Stomach (tissue), 9 donors: ENCODE data around the gene FNBP1. TPM values are rescaled to one million over a fixed set of nuclear protein-coding genes. Genes with fewer than 3 reads are reported as not detected.

Source experiments
- DNase-seq, 2 donors: peaks; one replicate each; pipeline versions ENCODE4 v3.0.0 to v3.0.0-alpha.2; 2013 to 2019
- H3K27ac ChIP-seq, 5 donors: fragments of 200-600 bp in 4 of 5; sonication (generic) in 4 of 5; one replicate each; pipeline ENCODE4 v1.5.1; 2013 to 2019; ENCODE audit warnings: mild to moderate bottlenecking in 1 of 5, moderate library complexity in 1 of 5
- H3K27me3 ChIP-seq, 3 donors: fragments of 200-600 bp; sonication (generic); one replicate each; pipeline ENCODE4 v1.5.1; 2017 to 2019; ENCODE audit warnings: mixed run types in 1 of 3
- H3K36me3 ChIP-seq, 4 donors: fragments of 200-600 bp; sonication (generic); 1 replicate in 3 of 4; 2 replicates in 1 of 4; pipeline ENCODE4 v1.5.1; 2016 to 2019
- H3K4me1 ChIP-seq, 4 donors: fragments of 200-600 bp; sonication (generic); one replicate each; pipeline ENCODE4 v1.5.1; 2016 to 2019
- H3K4me3 ChIP-seq, 4 donors: fragments of 200-600 bp; sonication (generic) in 3 of 4; one replicate each; pipeline ENCODE4 v1.5.1; 2016 to 2019; ENCODE audit warnings: mild to moderate bottlenecking in 1 of 4
- H3K9me3 ChIP-seq, 4 donors: fragments of 200-600 bp; sonication (generic); one replicate each; pipeline ENCODE4 v1.5.1; 2016 to 2019
- EP300 ChIP-seq: sonication (generic); formaldehyde crosslinking; IDR thresholded peaks from one replicate; pipeline ENCODE4 v1.6.1; 2017; ENCODE audit warnings: antibody characterized with exemption
- POLR2A ChIP-seq, 4 donors: fragments of 450-650 bp; IDR thresholded peaks; one replicate each; pipeline ENCODE4 v1.6.1; 2016; ENCODE audit warnings: antibody characterized with exemption in 4 of 4, control low read depth in 2 of 4, mild to moderate bottlenecking in 1 of 4, moderate library complexity in 1 of 4
- POLR2AphosphoS5 ChIP-seq, 3 donors: sonication (generic); formaldehyde crosslinking; IDR thresholded peaks; one replicate each; pipeline ENCODE4 v1.6.1; 2016; ENCODE audit warnings: antibody characterized with exemption in 3 of 3
- WGBS, 5 donors: extraction: QIAGEN DNeasy Blood & Tissue Kit in 3 of 5; methylation state at CpG; one replicate each; pipeline versions ENCODE4 v1.1.5 to v1.1.7; 2013 to 2018; 5-methylcytosine and 5-hydroxymethylcytosine counted together
- intact Hi-C: fragments of 100-400 bp; cut with DNase I; formaldehyde crosslinking; loops from one replicate; pipeline ENCODE4 v1.15.1; 2023; ENCODE audit warnings: low total_unique reads
- polyA plus RNA-seq, 3 donors: library from polyadenylated mRNA; stranded (reverse); fragments of 200-250 nt; gene quantifications; one replicate each; pipeline ENCODE4 v1.2.3, GENCODE V29; 2013
- total RNA-seq, 5 donors: library from RNA; depleted of rRNA; stranded (reverse); fragments of >200 nt; gene quantifications; one replicate each; pipeline versions ENCODE4 v1.1.0 to v1.2.3, GENCODE V29; 2014 to 2016
- TF ChIP-seq, protein P1 (sequence below), 7 experiments: fragments of 450-650 bp in 4 of 7; fragments of 200-600 bp in 3 of 7; sonication (generic) in 3 of 7; IDR thresholded peaks; one replicate each; pipeline ENCODE4 v1.5.1; 2016 to 2019; ENCODE audit warnings: antibody characterized with exemption in 7 of 7, control low read depth in 2 of 7, mild to moderate bottlenecking in 1 of 7
- donor health status: healthy with polysubstance abuse.
- donor health status: Bipolar disorder and iron deficiency.
- donor health status: healthy.

Gene FNBP1
- total and polyA plus RNA-seq, 8 donors, result 9.0 to 129 (median 57.3) TPM

GRCh38 chr9:129898185-129898584 is 144.8 kb downstream of the FNBP1 start:
- H3K9me3 ChIP-seq, result no peaks in the 10 kb centered on the region
- peak overlapping the region in 1 of 5 donors; percentile 31 for H3K27ac ChIP-seq
- 69 to 77% (median 75%) methylated on average over 8 of the region's 8 CpGs for WGBS, 5 donors
- DNase-seq, result no peak
- no peak overlapping the region for H3K4me3 ChIP-seq
- intact Hi-C loops, result no loop called here
- TF ChIP-seq POLR2AphosphoS5 (IDR thresholded peaks at IDR 0.05) (no peak), POLR2A (IDR thresholded peaks at IDR 0.05) (no peak), EP300 (no peak)
- TF ChIP-seq, protein P1, sequence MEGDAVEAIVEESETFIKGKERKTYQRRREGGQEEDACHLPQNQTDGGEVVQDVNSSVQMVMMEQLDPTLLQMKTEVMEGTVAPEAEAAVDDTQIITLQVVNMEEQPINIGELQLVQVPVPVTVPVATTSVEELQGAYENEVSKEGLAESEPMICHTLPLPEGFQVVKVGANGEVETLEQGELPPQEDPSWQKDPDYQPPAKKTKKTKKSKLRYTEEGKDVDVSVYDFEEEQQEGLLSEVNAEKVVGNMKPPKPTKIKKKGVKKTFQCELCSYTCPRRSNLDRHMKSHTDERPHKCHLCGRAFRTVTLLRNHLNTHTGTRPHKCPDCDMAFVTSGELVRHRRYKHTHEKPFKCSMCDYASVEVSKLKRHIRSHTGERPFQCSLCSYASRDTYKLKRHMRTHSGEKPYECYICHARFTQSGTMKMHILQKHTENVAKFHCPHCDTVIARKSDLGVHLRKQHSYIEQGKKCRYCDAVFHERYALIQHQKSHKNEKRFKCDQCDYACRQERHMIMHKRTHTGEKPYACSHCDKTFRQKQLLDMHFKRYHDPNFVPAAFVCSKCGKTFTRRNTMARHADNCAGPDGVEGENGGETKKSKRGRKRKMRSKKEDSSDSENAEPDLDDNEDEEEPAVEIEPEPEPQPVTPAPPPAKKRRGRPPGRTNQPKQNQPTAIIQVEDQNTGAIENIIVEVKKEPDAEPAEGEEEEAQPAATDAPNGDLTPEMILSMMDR (IDR thresholded peaks at IDR 0.05), result no peak
- peaks cover 31 to 92% (median 85%) of the 10 kb centered on the region in 4 donors for H3K36me3 ChIP-seq
- H3K27me3 ChIP-seq, result no peaks in the 10 kb centered on the region
- peaks cover 0 to 15% (median under 1%) of the 10 kb centered on the region in 4 donors for H3K4me1 ChIP-seq

GRCh38 chr9:129897263-129897662 is 145.7 kb downstream of the FNBP1 start:
- TF ChIP-seq EP300 (no peak), POLR2A (IDR thresholded peaks at IDR 0.05) (no peak), POLR2AphosphoS5 (IDR thresholded peaks at IDR 0.05) (no peak)
- TF ChIP-seq, protein P1 (IDR thresholded peaks at IDR 0.05), result no peak
- WGBS, 5 donors, result 92 to 97% (median 96%) methylated on average over 6 of the region's 6 CpGs
- Histone ChIP-seq H3K9me3 (no peaks in the 10 kb centered on the region), H3K4me3 (no peak overlapping the region), H3K27ac (no peak overlapping the region), H3K27me3 (no peaks in the 10 kb centered on the region), H3K4me1 (peaks cover 4 to 24% (median 9%) of the 10 kb centered on the region in 4 donors), H3K36me3 (peaks cover 31 to 83% (median 76%) of the 10 kb centered on the region in 4 donors)
- intact Hi-C loops, result no loop called here
- no peak for DNase-seq

- no peak overlapping the region for H3K4me3 ChIP-seq
- H3K9me3 ChIP-seq, result no peaks in the 10 kb centered on the region
- no peak for DNase-seq
- H3K27me3 ChIP-seq, result no peaks in the 10 kb centered on the region
- peaks cover 12 to 41% (median 23%) of the 10 kb centered on the region in 4 donors for H3K4me1 ChIP-seq
- 84 to 96% (median 91%) methylated on average over 17 of the region's 17 CpGs for WGBS, 5 donors
- intact Hi-C loops, result no loop called here
- H3K36me3 ChIP-seq, result peaks cover 28 to 67% (median 60%) of the 10 kb centered on the region in 4 donors
- TF ChIP-seq, protein P1 (IDR thresholded peaks at IDR 0.05), result no peak
- TF ChIP-seq POLR2AphosphoS5 (IDR thresholded peaks at IDR 0.05), result no peak
- no peak for TF ChIP-seq EP300
- TF ChIP-seq POLR2A (IDR thresholded peaks at IDR 0.05), result no peak
- H3K27ac ChIP-seq, result peak overlapping the region in 1 of 5 donors; percentile 14
Measured at GRCh38 chr9:129895376-129896268, 147.4 kb downstream of the FNBP1 start.

GRCh38 chr9:129894120-129894823 is 148.7 kb downstream of the FNBP1 start:
- H3K4me3 ChIP-seq, result no peak overlapping the region
- 76 to 87% (median 85%) methylated on average over 9 of the region's 9 CpGs for WGBS, 5 donors
- intact Hi-C loops, result no loop called here
- peaks cover 16 to 64% (median 57%) of the 10 kb centered on the region in 4 donors for H3K36me3 ChIP-seq
- no peaks in the 10 kb centered on the region for H3K9me3 ChIP-seq
- peak overlapping the region in 3 of 5 donors; percentile 1 to 92 (median 20) for H3K27ac ChIP-seq
- no peak for DNase-seq
- no peak for TF ChIP-seq POLR2AphosphoS5 (IDR thresholded peaks at IDR 0.05)
- TF ChIP-seq POLR2A (IDR thresholded peaks at IDR 0.05), result no peak
- TF ChIP-seq, protein P1 (IDR thresholded peaks at IDR 0.05), result no peak
- TF ChIP-seq EP300, result no peak
- H3K4me1 ChIP-seq, result peaks cover 18 to 53% (median 23%) of the 10 kb centered on the region in 4 donors
- H3K27me3 ChIP-seq, result no peaks in the 10 kb centered on the region
